ENCODE measurements around the gene PPT2.

DNA sequence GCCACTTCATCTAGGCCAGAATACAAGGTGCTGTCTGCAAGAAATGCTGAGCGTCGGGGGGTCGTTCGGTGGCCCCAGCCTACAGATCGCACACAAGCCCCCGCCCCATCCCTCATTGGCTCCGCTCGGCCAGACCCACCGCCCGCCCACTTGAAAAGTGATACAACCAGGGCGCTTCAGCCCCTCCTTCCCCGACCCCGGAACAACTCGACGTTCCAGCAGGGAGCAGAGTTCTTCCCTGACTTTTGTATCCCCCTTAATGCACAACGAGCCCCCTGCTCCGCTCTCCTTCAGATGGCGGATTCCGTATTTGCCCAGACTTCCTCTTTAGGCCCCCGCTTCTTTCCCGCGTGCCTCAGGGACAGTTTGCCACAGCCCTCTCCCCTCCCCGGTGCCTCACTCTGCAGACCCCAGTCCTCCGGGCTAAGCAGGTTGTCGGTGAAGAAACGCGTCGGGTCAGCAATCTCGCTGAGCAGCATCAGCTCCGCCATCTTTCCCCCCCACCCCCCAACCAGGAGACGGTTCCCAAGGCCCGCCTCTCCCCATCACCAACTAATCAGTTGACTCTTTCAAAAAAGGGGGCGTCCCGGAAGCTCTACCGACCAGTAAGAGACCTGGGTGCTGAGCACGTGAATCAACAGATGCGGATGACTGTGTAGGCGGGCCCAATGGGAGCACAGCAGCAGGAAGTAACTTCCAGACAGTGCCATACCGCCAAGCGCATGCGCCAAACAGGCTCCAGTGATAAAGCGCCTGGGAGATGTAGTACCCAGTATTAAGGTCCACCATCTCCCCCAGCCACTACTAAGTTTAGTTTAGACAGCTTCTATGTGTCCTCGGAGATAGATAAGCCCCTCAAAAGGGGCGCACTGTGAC, 26.0 kb upstream of the PPT2 start, which contains the start of gene ATF6B:
- TF ChIP-seq TAF1 (IDR thresholded peaks at IDR 0.05; ENCODE audit: borderline replicate concordance, insufficient read depth, low read length): peak; percentile 83; the same call in 1 of the 2 replicates
- TF ChIP-seq FOXP2 (optimal IDR thresholded peaks at IDR 0.05; ENCODE audit: borderline replicate concordance, extremely low read depth, extremely low read length, insufficient read depth): no peak
- TF ChIP-seq, protein P1, sequence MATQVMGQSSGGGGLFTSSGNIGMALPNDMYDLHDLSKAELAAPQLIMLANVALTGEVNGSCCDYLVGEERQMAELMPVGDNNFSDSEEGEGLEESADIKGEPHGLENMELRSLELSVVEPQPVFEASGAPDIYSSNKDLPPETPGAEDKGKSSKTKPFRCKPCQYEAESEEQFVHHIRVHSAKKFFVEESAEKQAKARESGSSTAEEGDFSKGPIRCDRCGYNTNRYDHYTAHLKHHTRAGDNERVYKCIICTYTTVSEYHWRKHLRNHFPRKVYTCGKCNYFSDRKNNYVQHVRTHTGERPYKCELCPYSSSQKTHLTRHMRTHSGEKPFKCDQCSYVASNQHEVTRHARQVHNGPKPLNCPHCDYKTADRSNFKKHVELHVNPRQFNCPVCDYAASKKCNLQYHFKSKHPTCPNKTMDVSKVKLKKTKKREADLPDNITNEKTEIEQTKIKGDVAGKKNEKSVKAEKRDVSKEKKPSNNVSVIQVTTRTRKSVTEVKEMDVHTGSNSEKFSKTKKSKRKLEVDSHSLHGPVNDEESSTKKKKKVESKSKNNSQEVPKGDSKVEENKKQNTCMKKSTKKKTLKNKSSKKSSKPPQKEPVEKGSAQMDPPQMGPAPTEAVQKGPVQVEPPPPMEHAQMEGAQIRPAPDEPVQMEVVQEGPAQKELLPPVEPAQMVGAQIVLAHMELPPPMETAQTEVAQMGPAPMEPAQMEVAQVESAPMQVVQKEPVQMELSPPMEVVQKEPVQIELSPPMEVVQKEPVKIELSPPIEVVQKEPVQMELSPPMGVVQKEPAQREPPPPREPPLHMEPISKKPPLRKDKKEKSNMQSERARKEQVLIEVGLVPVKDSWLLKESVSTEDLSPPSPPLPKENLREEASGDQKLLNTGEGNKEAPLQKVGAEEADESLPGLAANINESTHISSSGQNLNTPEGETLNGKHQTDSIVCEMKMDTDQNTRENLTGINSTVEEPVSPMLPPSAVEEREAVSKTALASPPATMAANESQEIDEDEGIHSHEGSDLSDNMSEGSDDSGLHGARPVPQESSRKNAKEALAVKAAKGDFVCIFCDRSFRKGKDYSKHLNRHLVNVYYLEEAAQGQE (IDR thresholded peaks at IDR 0.05; ENCODE audit: insufficient read depth in 1 of 2, low read depth in 2 of 2, low read length in 2 of 2): no peak

Measured in PFSK-1 (cell line).